Thyroid gland (tissue), 4 donors: ENCODE measurements around the gene COMT.

ENCODE experiments used
- CTCF ChIP-seq, 6 experiments: fragments of 200-600 bp in 3 of 6; fragments of 450-650 bp in 3 of 6; sonication (generic) in 3 of 6; IDR thresholded peaks; one replicate each; pipeline ENCODE4 v1.5.1; 2016 to 2019; ENCODE audit warnings: antibody characterized with exemption in 6 of 6, mild to moderate bottlenecking in 2 of 6, inconsistent platforms in 1 of 6, moderate library complexity in 1 of 6
- POLR2A ChIP-seq, 2 donors: fragments of 450-650 bp; IDR thresholded peaks; one replicate each; pipeline ENCODE4 v1.6.1; 2017; ENCODE audit warnings: antibody characterized with exemption in 2 of 2, mild to moderate bottlenecking in 2 of 2, moderate library complexity in 1 of 2

DNA sequence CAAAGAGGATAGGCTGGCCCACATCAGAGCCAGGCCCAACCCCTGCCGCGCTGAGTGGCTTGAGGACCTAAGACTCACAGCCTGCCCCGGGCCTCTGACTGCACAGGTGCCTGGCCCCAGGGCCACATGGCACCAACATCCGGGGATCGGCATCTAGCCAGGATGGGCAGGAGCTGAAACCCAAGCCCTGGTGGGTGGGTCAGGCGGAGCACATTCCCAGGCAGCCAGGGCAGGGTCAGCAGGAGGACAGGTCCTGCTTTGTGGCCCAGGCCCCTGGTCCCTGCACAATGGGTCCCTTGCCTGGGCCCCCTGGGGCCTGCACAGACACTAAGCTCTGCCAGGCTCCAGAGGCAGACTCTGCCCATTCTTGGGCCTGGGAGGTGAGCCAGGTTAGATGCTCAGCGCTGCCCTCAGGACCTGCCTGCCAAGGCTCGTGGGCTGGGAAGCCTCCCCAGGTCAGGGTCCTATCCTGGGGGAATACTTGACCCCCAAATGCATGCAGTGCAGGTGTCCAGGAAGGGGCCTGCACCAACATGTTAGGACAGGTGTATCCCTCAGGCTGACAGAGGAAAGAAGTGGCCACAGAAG lies 41.5 kb downstream of the COMT start:
- no peak for TF ChIP-seq CTCF (IDR thresholded peaks at IDR 0.05)
- no peak for TF ChIP-seq POLR2A (IDR thresholded peaks at IDR 0.05)
